Sigmoid colon (tissue), 4 donors: ENCODE measurements around the gene ANKRD31.

Source experiments
- CTCF ChIP-seq, 4 experiments: fragments of 450-650 bp in 3 of 4; fragments of 200-600 bp in 1 of 4; IDR thresholded peaks; one replicate each; pipeline ENCODE4 v1.5.1; 2016 to 2019; ENCODE audit warnings: antibody characterized with exemption in 4 of 4, mild to moderate bottlenecking in 3 of 4, moderate library complexity in 2 of 4
- EP300 ChIP-seq, 4 donors: sonication (generic); formaldehyde crosslinking; IDR thresholded peaks; one replicate each; pipeline ENCODE4 v1.6.1; 2017; ENCODE audit warnings: antibody characterized with exemption in 4 of 4
- POLR2A ChIP-seq, 2 donors: fragments of 450-650 bp; IDR thresholded peaks; one replicate each; pipeline ENCODE4 v1.6.1; 2016; ENCODE audit warnings: antibody characterized with exemption in 2 of 2, mild to moderate bottlenecking in 2 of 2, moderate library complexity in 2 of 2

DNA sequence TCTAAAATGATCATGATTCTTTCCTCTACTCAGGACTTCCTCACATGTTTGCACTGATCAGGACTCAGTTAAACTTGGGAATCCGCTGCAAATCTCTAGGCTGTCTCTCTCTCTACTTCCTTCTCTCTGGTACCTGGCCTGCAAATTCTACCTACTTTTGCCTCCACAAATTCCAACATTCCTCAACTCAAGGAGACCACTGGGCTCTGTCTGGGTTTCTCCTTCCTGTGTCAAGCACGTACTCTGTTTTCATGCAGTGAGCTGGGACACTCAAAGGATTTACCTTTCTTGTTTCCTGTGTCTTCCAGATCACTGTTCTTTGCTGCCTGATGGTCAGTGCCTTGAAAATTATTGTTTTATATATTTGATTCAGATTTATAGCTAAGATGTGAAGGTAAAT lies 45.9 kb upstream of the ANKRD31 start:
- no peak for TF ChIP-seq CTCF (IDR thresholded peaks at IDR 0.05)
- TF ChIP-seq POLR2A (IDR thresholded peaks at IDR 0.05) = no peak
- TF ChIP-seq EP300 (IDR thresholded peaks at IDR 0.05) = no peak
